GM19438 (cell line): ENCODE measurements around the gene LRRC27.

Experiments
- ATAC-seq: cut with Tn5 transposase; IDR thresholded peaks from one replicate; pipeline ENCODE4 v1.9.1; 2021; ENCODE audit warnings: low read depth; ENCODE audit not compliant: unreplicated experiment

Gene LRRC27

GRCh38 chr10:132420981-132421846 lies 89.2 kb downstream of the LRRC27 start:
- ATAC-seq: no peak

- ATAC-seq: no peak
These were observed 90.1 kb downstream of the LRRC27 start for GRCh38 chr10:132421847-132422751.

- no peak for ATAC-seq
These were observed 91.2 kb downstream of the LRRC27 start for GRCh38 chr10:132422903-132423825.

GRCh38 chr10:132423966-132424861 lies 92.2 kb downstream of the LRRC27 start:
- no peak for ATAC-seq

GRCh38 chr10:132425029-132425756 lies 93.2 kb downstream of the LRRC27 start:
- no peak for ATAC-seq

- ATAC-seq: no peak
These were observed 93.8 kb downstream of the LRRC27 start for GRCh38 chr10:132425757-132426155.

- ATAC-seq: no peak
These were observed 95.2 kb downstream of the LRRC27 start for GRCh38 chr10:132427006-132427771.

- no peak for ATAC-seq
These were observed 96.0 kb downstream of the LRRC27 start for GRCh38 chr10:132427939-132428367.

GRCh38 chr10:132428486-132428995 lies 96.5 kb downstream of the LRRC27 start:
- no peak for ATAC-seq
